HFF-Myc (cell line): ENCODE results near the gene CRACR2B.

ENCODE experiments used
- DNase-seq: peaks from one replicate; pipeline ENCODE4 v3.0.0-alpha.2; 2011; ENCODE audit warnings: low read depth; ENCODE audit errors: extremely low read depth
- H3K4me3 ChIP-seq: replicated peaks from 2 replicates; pipeline ENCODE4 v1.5.1; 2011; ENCODE audit warnings: low read depth, mild to moderate bottlenecking, control low read depth, low read length
- TF ChIP-seq, protein P1 (sequence below): IDR thresholded peaks from 2 replicates; pipeline ENCODE4 v1.5.1; 2012; ENCODE audit warnings: mild to moderate bottlenecking, low read depth, low read length, control low read depth; ENCODE audit errors: missing control alignments

CRACR2B gene

DNA sequence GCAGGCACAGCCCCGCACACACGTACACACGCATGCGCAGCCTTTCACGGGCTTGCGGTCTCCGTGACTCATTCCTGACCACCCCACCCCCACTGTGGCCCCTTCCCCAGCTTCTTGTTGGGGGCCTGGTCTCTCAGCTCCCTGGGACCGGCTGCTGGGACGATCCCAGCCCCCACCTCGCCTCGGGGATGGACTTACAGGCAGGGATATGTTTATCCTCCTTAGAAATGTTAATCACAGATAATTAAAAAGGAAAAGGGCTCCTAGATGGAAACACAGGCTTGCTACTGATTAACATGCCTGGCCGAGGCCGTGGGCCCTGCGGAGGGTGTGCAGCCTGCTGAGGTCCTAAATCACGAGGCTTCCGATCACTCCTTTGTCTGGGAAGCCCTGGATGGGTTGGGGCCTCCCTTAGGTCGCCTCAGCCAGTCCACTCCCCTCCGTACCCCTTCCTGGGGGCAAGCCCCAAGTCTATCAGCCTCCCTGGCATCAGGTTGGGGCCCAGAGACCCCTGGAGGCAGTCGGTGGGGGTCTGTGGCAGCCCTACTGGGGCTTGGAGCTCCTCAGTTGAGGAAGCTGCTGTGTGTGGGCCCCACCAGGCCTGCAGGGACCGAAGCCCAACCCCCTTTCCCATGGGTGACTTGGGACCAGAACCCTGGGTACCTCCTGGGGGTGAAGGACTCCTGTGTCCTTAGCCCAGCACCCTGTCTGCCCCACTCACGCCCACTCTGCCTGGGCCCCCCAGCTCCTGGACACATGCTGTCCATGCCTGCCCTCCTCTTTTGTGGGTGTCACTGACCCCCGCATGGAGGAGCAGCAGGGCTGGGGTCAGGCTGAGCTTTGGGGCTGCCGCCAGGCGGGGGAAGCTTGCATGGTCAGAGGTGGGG, 35.5 kb downstream of the CRACR2B start:
- H3K4me3 ChIP-seq = no peak overlapping the region
- TF ChIP-seq, protein P1, sequence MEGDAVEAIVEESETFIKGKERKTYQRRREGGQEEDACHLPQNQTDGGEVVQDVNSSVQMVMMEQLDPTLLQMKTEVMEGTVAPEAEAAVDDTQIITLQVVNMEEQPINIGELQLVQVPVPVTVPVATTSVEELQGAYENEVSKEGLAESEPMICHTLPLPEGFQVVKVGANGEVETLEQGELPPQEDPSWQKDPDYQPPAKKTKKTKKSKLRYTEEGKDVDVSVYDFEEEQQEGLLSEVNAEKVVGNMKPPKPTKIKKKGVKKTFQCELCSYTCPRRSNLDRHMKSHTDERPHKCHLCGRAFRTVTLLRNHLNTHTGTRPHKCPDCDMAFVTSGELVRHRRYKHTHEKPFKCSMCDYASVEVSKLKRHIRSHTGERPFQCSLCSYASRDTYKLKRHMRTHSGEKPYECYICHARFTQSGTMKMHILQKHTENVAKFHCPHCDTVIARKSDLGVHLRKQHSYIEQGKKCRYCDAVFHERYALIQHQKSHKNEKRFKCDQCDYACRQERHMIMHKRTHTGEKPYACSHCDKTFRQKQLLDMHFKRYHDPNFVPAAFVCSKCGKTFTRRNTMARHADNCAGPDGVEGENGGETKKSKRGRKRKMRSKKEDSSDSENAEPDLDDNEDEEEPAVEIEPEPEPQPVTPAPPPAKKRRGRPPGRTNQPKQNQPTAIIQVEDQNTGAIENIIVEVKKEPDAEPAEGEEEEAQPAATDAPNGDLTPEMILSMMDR = no peak
- no peak for DNase-seq

DNA sequence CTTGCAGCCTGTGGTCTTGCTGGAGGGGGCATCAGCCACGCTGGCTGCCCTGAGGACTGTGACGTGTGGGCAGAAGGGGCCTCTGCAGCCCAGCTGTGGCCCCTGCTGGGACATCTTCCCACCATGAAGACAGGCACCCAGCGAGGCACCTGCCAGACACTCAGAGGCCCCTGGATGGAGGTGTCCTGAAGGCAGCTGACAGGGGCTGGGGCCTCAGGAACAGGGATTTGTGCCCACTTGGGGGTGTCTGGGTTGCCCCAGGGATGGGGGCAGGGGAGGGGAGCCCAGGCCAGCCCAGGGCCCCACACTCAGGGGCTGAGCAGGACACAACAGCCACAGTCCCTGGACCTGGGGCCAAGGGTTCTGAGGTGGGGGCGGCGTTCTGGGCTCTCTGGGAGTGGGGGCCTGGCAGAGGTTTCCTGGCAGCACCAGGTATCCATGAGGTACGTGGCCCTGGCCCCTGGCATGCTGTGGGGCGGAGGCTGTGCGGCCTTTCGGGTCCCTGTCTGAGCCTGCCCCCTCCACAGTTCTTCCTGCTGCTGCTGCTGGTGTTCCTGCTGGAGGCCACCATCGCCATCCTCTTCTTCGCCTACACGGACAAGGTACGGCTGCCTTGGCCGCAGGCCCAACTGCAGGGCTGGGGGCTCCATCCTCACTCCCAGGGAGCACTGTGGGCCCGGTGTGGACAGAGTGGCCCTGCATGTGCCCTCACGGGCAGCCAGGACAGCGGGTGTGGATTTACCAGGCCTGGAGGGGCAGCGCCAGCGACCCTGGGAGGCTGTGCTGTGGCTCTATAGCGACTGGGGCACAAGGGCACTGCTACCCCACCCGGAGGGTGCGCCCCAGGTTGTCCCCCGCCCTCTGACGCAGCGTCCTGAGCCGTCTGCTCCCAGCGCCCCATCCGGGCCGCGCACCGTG, 36.5 kb downstream of the CRACR2B start:
- no peak for DNase-seq
- no peak overlapping the region for H3K4me3 ChIP-seq
- TF ChIP-seq, protein P1 = no peak

DNA sequence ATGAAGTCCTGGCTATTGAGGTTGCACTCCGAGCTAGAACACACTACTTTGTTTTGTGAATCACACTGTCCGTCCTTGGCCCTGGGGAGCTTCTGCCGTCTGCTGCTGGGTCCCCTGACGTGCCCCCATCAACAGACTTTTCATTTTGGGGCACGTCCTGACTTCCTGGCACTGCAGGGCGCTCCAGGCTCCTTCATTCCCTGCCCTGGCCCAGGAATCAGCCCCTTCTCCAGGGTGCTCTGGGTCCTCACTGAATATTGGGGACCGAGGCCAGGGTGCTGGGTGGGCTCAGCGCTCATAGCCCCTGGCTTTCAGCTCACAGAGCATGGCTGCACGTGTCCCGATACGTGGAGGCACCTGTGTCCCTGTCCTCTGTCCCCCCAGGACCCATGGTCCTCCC, 37.2 kb downstream of the CRACR2B start:
- TF ChIP-seq, protein P1 = no peak
- no peak for DNase-seq
- H3K4me3 ChIP-seq = no peak overlapping the region

DNA sequence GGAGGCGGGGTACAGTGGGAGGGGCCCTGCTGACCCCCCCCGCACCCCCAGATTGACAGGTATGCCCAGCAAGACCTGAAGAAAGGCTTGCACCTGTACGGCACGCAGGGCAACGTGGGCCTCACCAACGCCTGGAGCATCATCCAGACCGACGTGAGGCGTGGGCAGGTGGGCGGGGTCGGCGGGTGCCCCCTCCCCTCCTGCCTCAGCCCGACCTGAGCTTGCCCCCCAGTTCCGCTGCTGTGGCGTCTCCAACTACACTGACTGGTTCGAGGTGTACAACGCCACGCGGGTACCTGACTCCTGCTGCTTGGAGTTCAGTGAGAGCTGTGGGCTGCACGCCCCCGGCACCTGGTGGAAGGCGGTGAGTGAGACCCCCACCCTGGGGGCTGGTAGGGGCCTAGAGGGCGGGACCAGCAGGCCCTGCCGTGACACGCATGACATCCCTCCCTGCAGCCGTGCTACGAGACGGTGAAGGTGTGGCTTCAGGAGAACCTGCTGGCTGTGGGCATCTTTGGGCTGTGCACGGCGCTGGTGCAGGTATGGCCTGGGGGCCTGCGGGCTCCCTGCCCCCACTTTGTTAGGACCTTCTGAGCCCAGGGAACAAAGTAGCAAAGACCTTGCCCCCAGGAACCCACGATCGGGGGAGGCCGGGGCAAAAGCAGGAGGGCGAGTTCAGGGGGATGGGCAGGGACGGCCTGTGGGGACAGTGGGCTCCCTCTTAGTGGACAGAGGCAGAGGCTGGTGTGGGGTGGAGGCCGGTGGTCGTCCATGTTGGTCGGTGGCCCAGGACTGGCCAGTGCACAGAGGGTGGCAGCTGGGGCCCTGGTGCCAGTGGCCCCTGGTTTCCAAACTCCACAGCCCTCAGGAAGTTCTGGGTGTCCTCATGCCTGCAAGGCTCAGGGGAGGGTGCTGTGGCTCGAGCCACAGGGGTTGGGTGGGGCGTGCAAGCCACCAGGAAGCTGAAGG, 38.0 kb downstream of the CRACR2B start:
- TF ChIP-seq, protein P1 = no peak
- no peak overlapping the region for H3K4me3 ChIP-seq
- no peak for DNase-seq

DNA sequence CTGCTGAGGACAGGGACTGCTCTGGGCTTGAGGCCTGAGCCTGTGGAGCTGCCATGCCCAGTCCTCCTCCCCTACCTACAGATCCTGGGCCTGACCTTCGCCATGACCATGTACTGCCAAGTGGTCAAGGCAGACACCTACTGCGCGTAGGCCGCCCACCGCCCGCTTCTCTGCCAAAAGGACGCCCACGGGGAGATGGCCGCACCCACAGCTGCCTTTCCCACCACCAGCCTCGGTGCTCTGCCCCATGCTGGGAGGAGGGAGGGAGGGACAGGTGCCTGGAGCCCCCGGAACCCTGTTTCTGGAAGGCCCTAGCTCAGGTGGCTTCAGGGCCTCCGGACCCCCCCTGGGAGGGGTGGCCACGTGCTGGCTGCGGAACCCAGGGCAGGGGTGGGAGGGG, 38.8 kb downstream of the CRACR2B start:
- TF ChIP-seq, protein P1 = no peak
- no peak for DNase-seq
- no peak overlapping the region for H3K4me3 ChIP-seq

DNA sequence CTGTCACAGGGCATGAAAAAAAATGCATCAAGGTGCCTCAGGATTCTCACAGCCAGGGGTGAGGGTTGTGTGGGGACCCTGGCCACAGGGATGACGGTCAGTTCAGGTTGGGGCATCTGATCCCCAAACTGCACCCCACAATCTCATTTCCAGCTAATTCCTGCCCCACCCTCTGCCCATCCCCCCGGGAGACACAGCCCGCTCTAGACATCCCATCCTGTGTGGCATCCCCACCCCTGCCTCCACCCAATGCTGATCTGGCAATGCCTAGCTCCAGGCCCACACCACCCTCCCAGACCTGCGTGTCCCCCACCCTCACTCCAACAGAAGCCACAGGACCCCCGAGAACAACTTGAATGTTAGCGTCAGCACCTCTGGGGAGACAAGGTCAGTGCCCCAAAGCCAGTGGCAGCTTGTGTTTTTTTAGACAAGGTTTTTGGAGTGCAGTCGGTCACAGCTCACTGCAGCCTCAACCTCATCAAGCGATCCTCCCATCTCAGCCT, 40.2 kb downstream of the CRACR2B start:
- H3K4me3 ChIP-seq = no peak overlapping the region
- TF ChIP-seq, protein P1 = no peak
- no peak for DNase-seq
